GM11168 (cell line): Measurements from ENCODE around the gene RHBDF2.

ENCODE experiments used
- in situ Hi-C: fragments of 300-500 bp; cut with MboI; formaldehyde crosslinking; loops from one replicate; pipeline ENCODE4 v1.12.0; 2022; ENCODE audit warnings: low sequenced_read_pairs; ENCODE audit not compliant: unreplicated experiment

RHBDF2 gene

DNA sequence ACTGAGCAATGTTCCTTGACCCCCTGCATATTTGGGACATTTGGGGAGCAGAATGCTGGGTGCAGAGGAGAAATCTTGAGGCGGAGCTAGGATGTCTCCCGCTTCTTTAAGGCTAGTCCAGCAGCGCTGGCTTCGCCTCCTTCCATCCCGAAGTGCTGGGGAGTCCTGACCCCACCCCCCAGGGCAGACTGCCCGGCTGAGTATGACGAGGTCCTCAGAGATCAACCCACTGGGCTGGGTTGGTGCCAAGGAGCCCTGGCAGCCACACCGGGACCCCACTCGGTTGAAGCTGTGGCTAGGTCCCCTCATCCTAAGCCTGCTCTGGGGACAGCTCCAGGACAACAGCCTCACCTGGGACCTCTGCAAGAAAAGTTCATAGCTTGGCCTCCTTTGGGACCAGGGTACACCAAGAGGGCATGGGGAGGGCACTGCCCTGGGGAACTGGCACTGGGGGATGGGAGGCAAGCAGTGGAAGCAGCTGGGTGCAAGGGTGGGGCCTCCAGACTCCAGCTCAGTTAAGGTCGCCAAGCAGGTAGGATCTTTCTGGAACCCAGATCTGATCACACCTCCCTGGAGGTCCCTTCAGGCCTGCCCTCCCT lies 11.0 kb downstream of the RHBDF2 start:
- in situ Hi-C loops = no loop called here

DNA sequence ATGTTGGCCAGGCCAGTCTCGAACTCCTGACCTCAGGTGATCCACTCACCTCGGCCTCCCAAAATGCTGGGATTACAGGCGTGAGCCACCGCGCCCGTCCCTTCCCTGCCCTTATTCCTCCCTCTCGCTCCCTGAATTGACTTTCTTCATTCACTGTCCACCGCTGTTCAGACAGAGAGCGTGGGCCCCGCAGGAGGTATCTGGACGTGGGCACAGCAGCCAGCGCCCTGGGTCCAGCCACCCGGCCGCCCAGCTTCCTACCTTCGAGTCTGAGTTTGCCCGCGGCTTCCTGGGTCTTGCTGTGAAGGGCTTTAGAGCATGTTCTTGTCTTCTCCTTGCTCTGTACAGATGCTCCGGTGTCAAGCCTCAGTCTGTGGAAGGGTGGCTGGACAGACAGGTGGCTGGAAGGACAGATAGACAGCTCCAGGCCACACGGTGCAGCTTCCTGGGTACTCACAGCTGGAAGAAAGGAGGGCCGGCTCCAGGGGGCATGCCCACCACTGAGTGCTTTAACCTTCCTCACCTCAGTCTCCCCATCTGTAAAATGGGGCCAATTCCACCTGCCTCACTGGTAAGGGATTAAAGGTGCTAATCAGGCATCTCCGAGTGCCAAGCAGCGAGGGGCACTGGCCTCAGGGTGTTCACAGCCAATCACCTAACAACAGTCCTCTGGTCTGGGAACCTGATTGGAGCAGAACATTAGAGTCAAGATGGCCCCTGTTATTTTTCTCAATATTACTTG lies 13.6 kb downstream of the RHBDF2 start:
- in situ Hi-C loops = no loop called here

DNA sequence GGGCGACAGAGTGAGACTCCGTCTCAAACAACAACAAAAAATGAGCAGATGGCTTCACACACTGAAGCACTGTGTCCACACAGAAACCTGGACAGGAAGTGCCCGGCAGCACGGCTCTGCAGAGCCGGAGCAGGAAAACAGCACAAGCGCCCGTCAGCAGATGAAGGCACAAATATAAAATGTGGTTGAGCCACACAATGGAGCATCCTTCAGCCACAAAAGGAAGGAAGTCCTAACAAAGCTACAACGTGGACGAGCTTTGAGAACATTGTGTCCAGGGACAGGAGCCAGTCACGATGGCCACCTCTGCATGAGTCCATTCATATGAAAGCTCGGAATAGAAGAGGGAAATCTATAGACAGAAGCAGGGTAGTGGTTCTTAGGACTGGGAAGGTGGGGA lies 15.7 kb downstream of the RHBDF2 start:
- in situ Hi-C loops = no loop called here

DNA sequence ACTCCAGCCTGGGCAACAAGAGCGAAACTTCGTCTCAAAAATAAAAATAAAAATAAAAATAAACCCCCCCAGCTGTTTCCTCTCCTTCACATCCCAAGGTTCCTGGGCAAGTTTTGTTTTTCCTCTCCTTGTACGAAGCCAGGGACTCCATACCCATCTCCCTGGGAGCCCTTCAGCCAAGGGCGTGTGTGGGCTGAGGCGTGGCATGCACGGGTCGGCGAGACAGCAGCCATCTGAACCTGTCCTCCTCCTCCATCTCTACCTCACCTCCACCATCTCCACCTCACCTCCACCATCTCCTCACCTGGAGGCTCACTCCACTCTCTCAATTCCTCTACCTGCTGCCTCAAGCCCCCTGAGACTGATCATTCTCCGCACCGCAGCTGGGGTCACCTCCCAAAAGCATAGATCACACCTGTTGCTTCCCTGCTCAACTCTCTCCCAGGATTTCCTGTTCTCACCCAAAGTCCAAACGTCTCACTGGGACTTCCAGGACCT lies 16.9 kb downstream of the RHBDF2 start:
- in situ Hi-C loops = no loop called here

DNA sequence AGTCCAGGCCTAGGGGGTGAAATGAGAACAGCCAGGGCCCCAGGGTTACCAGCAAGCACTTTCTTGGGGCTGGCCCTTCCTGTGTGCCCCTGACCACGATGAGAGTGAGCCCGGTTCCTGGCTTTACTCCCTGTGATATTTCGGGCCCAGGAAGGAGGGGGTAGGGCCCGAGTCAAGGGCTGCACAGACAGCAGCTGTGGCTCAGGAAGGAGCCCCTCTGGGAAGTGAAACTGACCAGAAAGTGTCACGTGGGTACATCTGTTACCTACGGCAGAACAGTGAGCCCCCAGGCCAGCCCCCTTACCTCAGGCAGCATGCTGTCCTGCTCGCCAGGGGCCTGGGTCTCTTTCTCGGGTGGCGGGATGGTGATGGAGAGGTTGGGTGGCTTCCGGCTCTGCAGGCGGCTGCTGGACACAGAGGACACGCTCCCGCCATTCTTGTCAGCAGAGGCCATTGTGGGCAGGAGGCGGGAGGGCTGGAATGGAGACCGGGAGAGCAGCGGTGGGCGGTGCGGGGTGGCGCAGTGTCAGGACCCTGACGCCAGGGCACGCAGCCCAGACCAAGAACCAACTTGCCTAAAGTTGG lies 20.1 kb downstream of the RHBDF2 start:
- in situ Hi-C loops = no loop called here

- in situ Hi-C loops = no loop called here
Observed at GRCh38 chr17:76480632-76481031, 20.6 kb downstream of the RHBDF2 start.

GRCh38 chr17:76479515-76480060 lies 21.6 kb downstream of the RHBDF2 start:
- in situ Hi-C loops = no loop called here

- in situ Hi-C loops = no loop called here
Observed at GRCh38 chr17:76478730-76479514, 22.3 kb downstream of the RHBDF2 start.

DNA sequence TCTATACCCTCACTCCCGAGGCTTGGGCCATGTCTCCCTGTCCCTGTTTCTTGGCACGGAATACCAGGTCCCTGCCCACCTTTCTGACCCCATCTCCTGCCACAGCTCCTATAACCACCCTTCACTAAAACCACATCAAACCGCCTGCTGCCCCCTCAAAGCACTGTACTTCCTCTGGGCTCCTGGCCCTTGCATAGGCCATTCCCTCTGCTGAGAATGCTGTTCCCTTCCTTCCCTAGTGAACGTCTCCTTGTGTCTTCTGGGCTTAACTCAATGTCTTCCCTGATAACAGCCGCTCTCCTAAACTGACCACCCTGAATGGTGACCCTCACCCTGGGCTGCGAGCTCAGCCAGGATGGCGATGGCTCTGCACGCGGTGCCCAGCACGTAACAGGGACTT lies 23.1 kb downstream of the RHBDF2 start:
- in situ Hi-C loops = no loop called here

- in situ Hi-C loops = no loop called here
Observed at GRCh38 chr17:76477576-76477975, 23.6 kb downstream of the RHBDF2 start.

DNA sequence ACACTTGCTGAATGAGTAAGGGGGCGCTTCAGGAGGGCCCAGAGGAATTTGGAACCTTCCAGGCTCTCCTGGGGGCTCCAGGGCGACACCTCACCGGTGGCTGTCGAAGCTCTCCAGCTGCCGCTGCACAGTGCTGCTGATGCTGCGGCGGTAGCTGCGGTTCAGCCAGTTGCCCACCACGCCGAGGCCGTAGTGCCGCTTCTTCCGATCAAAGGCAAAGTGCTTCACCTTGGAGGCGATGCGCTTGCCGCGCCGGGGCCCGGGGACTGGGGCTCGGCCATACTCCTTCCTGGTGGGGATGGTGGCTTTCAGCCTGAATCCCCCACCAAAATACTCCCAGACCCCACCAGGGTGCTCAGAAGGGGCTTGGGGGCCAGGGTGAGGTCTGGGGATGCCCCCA lies 24.5 kb downstream of the RHBDF2 start:
- in situ Hi-C loops = no loop called here

GRCh38 chr17:76475302-76475701 lies 25.9 kb downstream of the RHBDF2 start:
- in situ Hi-C loops = no loop called here

- in situ Hi-C loops = no loop called here
Observed at GRCh38 chr17:76474894-76475293, 26.3 kb downstream of the RHBDF2 start.

- in situ Hi-C loops = no loop called here
Observed at GRCh38 chr17:76474238-76474637, 27.0 kb downstream of the RHBDF2 start.

GRCh38 chr17:76473541-76473985 lies 27.7 kb downstream of the RHBDF2 start:
- in situ Hi-C loops = no loop called here

DNA sequence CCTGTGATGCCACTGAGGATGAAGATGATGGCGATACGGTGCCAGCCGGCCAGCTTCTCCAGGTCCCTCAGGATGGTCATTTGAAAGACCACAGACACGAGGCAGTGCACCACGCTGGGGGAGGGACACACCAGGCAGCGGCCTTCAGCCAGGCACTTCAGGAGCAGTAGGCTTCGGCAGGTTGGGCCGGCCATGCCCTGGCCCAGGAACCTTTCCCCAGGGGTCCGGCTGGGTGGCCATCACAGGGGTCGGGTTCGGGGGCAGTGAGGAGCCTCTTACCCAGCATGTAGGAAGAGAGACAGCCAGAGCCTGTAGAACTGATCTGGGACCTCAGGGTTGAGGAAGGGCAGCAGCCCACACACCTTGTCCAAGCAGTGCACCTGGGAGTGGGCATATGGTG lies 28.5 kb downstream of the RHBDF2 start:
- in situ Hi-C loops = no loop called here

- in situ Hi-C loops = no loop called here
Observed at GRCh38 chr17:76472258-76472645, 29.0 kb downstream of the RHBDF2 start.

GRCh38 chr17:76471498-76472257 lies 29.5 kb downstream of the RHBDF2 start:
- in situ Hi-C loops = no loop called here

DNA sequence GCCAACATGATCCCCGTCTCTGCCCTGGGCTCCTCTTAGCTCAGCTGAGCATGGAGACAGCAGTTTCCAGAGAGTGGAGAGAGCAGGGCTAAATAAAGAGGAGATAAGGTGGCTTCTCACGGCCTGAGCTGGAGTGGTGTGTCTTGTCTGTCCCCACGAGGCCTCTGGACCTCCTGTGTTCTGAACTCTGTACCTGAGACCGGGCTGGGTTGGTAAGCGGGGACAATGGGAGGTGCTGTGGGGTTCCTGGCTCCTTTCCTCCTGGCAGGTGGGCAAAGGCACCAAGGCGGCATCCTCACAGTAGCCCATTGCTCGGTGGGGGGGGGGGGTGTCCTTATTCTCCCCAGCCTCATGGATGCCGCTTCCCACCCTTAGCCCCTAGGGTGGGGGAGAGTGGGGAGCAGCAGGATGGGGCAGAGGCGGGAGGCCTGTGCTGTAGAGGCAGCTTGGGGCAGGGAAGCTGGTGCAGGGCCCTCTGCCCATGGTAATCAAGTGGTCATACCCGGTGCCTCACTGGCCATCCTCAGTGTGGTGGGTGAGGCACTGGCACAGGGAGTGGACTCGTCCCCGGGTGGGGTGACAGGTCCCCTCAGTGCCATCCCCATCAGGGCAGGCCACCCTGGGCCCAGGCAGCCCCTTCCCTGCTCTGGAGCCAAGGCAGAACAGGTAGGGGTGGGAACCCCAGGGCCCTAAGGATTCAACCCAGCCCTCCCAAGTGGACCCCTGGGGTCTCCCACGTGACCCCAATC lies 31.1 kb downstream of the RHBDF2 start:
- in situ Hi-C loops = loop anchor here (5.0 kb wide), 1 partner anchor 37 kb away; no protein-coding TSS in a partner anchor
